ENCODE data around the gene CLCNKB.

The CLCNKB gene

GRCh38 chr1:16091296-16091695 is 47.7 kb downstream of the CLCNKB start:
- no peak for FAIRE-seq
- DNase-seq (ENCODE audit: low spot score), result no peak

- DNase-seq (ENCODE audit: low spot score) (no peak), FAIRE-seq (no peak)
These were observed 48.7 kb downstream of the CLCNKB start for GRCh38 chr1:16092097-16092922.

GRCh38 chr1:16092923-16093511 is 49.4 kb downstream of the CLCNKB start:
- DNase-seq (ENCODE audit: low spot score) (no peak), FAIRE-seq (no peak)

GRCh38 chr1:16093611-16094010 is 50.0 kb downstream of the CLCNKB start:
- DNase-seq (ENCODE audit: low spot score), result no peak
- no peak for FAIRE-seq

GRCh38 chr1:16094453-16095158 is 51.0 kb downstream of the CLCNKB start:
- DNase-seq (ENCODE audit: low spot score), result no peak
- peak; percentile 97 for FAIRE-seq

- FAIRE-seq, result no peak
- no peak for DNase-seq (ENCODE audit: low spot score)
These were observed 51.9 kb downstream of the CLCNKB start for GRCh38 chr1:16095447-16095846.

- no peak for DNase-seq (ENCODE audit: low spot score)
- no peak for FAIRE-seq
These were observed 55.8 kb downstream of the CLCNKB start for GRCh38 chr1:16099412-16099811.

- DNase-seq (ENCODE audit: low spot score) (no peak), FAIRE-seq (no peak)
These were observed 58.0 kb downstream of the CLCNKB start for GRCh38 chr1:16101623-16102022.
